Skeletal muscle cell (primary cell): ENCODE results near the gene FAAH.
A peak's percentile ranks its signal among the peaks of the same experiment; 100 is the strongest.
"Not testable (repeated sequence)": the region's sequence is repeated elsewhere in the genome, so short reads cannot be mapped to it uniquely, and the experiment has no call there.

Experiments
- DNase-seq: peaks from one replicate; pipeline ENCODE4 v3.0.0-alpha.2; 2010; ENCODE audit warnings: low read depth
- H3K4me3 ChIP-seq: 2 replicates; pipeline ENCODE4 v1.5.1; 2011; ENCODE audit warnings: low read depth, mild to moderate bottlenecking, control low read depth, low read length, moderate library complexity

FAAH gene

DNA sequence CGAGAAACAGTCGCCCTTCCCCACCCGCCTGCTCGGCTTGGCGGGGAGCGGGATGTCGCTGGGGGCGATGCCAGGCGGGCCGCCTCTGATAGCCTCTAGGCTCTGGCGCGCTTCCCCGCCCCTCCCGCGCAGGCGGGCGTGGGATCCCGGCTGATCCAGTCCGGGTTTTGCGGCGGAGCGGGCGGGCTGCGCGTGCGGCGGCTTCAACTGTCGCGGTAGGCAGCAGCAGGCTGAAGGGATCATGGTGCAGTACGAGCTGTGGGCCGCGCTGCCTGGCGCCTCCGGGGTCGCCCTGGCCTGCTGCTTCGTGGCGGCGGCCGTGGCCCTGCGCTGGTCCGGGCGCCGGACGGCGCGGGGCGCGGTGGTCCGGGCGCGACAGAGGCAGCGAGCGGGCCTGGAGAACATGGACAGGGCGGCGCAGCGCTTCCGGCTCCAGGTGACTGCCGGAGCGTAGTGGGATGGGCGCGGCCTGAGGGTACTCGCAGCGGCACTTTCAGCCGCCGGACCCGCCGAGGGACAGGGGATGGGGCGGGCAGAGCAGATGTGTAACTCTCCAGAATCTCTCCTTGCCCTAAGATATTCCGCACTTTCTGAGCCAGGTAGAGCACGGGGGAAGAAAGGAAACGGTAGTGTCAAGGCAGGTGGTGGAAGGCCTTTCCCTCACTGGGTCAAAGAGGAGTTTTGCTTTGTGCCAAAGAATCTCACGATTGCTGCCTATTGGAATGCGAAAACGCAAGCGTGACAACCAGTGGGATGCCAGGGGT lies at the start of gene FAAH:
Gene FAAH, plus strand, starts transcription at position 210 of the 764 bp plus-strand sequence. Its CDS starts 32 bp downstream, at position 242.
- no peak for DNase-seq

DNA sequence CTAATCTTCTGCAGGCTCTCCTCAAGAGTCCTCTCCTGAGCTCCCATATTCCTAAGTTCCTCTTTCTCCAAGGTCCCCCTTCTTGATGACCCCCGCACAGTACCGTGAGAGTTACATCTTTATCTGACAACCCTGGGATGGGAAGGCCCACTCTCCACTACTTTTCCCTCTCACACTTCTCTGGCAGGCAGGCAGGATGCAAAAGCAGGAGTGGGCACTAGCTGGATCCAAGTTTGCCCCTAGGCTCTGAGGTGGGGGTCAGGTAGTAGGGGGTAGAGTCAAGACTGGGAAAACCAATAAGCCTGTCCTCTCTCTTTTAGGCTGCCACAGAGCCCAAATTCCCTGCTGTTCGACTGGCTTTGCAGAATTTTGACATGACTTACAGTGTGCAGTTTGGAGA lies 49.6 kb upstream of the FAAH start:
- no peak overlapping the region for H3K4me3 ChIP-seq
- no peak for DNase-seq

More for the DNA sequence above, at the start of gene FAAH:
- peak within 1 kb of the TSS; percentile 29 for H3K4me3 ChIP-seq

DNA sequence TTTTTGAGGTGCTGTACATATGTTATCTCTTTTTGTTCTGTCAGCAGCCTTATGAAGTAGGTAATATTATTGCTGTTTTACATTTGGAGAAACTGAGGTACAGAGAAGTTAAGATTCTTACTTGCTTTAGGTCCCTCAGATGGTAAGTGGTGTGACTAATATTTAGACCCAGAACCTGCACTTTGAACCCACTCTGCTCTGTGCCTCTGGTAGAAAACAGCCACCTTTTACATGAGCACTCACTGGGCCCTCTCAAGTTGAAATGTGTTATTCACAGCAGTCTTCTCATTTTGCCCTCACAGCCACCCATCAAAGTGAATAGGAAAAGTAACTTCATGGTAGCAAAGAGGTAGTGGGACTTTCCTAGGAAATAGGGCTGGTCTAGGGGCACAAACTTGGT lies 48.8 kb upstream of the FAAH start:
- DNase-seq = no peak
- H3K4me3 ChIP-seq = no peak overlapping the region

DNA sequence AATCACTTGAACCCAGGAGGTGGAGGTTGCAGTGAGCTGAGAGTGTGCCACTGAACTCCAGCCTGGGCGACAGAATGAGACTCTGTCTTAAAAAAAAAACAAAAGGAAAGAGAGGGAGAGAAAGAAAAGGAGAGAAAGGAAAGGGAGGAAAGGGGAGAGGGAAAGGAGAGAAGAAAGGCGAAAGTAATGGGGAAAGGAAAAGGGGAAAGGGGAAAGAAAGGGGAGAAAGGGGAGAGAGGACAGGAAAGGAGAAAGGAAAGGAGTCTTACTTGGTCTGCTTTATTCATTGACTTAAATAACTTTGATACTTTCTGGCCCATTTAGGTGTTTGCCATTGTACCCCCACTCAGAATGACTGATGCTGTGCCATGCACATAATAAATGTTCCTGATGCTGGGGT lies 41.8 kb upstream of the FAAH start:
- DNase-seq = no peak
- H3K4me3 ChIP-seq = no peak overlapping the region

DNA sequence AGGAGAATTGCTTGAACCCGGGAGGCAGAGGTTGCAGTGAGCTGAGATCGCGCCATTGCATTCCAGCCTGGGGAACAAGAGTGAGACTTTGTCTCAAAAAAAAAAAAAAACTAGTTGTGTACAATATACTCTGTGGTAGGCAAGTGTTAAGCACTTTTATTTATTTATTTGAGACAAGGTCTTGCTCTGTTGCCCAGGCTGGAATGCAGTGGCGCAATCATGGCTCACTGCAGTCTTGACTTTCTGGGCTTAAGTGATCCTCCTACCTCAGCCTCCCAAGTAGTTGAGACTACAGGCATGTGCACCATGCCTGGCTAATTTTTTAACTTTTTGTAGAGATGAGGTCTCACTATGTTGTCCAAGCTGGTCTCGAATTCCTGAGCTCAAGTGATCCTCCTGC lies 38.2 kb upstream of the FAAH start:
- not testable (repeated sequence) for H3K4me3 ChIP-seq

DNA sequence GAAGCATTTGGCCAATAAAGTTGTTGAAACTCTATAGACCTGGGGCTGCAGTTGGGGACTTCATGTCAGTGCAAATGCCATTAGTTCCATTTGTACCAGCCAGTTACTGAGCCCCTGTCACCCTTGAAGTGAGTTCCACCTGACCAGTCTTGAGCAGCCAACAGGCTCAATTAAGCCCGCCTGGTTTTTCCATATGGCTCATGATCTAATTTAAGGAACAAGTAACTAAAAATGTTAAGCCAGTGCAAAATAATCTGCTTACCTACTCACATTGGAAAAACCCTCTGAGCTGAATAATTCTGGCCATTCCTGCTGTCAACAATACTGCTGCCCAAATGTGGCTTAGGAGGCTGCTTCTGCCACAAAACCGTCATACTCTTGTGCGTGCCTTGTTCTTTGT lies 32.0 kb upstream of the FAAH start:
- H3K4me3 ChIP-seq = no peak overlapping the region
- no peak for DNase-seq

More for the DNA sequence above, 38.2 kb upstream of the FAAH start:
- not testable (repeated sequence) for DNase-seq

DNA sequence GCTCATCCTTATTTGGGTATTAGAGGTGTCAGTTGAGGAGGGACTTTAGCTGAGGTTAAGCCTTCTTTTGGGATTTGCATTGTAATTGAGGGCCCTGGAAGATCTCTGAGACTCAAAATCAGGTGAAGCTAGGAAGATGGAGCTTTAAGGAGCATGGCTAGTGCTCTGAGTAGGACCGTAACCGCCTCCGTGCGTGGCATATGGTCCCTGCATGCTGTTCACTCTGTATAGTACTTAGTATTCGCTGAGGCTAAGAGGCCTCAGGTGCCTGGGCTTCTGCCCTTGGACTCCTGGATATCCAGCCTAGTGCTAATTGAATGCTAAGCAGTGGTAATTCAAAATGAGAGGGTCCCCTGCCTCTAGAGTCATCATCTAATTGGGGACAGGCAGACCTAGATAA lies 31.0 kb upstream of the FAAH start:
- H3K4me3 ChIP-seq = no peak overlapping the region
- no peak for DNase-seq

DNA sequence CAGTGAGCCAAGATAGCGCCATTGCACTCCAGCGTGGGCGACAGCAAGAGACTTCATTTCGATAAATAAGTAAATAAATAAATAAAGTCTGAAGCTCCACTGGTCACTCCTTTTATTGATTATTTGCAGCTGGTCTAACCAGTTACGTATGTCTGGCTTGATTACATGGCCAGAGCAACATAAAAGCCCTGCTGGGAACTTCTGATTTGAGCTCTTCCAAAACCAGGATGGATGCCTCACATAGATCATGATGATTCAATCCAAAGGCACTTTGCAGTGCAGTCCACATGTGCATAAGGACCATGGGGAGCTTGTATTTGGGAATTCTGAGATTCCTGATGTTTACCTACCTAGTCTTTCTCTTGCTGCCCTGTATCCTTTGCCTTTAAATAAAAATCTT lies 29.5 kb upstream of the FAAH start:
- DNase-seq = no peak

DNA sequence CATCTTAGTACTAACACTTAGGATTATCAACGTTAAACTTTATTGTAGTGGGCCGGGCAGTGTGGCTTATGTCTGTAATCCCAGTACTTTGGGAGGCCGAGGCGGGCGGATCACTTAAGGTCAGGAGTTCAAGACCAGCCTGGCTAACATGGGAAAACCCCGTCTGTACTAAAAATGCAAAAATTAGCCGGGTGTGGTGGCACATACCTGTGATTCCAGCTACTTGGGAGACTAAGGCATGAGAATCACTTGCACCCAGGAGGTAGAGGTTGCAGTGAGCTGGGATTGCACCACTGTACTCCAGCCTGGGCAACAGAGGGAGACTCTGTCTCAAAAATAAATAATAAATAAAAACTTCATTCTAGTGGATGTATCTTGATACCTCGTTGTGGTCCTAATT lies 28.3 kb upstream of the FAAH start:
- not testable (repeated sequence) for H3K4me3 ChIP-seq, DNase-seq

More for the DNA sequence above, 29.5 kb upstream of the FAAH start:
- no peak overlapping the region for H3K4me3 ChIP-seq

DNA sequence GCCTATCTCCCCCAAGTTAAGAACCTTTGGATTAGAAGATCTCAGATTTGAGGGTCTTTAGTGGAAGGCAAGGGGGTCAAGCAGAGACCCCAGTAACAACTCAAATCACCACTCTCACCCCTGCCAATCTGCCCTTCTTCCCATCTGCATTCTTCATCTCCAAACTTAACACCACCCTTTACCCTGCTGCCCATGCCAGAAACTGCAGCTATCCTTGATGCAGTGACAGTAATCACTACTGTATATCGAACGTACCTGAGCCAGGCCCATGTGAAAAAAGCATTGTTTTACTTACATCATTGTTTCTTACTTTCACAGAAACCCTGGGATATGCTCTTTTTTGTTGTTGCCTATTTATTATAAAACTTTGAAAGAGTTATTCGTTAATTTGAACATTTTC lies 27.0 kb upstream of the FAAH start:
- no peak for DNase-seq
- H3K4me3 ChIP-seq = no peak overlapping the region

DNA sequence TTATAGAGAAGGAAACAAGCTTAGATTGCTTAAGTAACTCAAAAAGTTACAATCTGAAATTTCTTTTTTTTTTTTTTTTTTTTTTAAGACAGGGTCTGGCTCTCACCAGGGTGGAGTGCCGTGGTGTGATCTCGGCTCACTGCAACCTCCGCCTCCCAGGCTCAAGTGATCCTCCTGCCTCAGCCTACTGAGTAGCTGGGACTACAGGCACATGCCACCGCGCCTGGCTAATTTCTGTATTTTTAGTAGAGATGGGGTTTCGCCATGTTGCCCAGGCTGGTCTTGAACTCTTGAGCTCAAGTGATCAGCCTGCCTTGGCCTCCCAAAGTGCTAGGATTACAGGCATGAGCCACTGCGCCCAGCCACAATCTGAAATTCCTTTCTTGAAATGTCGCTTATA lies 26.4 kb upstream of the FAAH start:
- not testable (repeated sequence) for DNase-seq, H3K4me3 ChIP-seq

DNA sequence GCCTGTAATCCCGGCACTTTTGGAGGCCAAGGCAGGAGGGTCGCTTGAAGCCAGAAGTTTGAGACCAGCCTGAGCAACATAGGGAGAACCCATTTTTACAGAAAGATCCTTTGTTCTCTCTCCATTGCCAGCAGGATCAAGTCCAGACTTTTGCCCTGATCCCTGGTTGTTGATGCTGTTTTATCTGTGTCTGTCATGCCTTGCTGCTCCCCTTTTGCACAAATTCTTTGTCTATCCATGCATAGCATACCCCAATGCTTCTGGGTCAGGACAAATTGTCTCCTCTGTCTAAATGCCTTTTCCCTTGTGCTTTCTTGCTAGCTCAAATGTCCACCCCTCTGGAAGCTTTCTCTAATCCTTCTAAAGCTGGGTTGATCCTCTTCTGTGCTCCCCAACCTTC lies 25.3 kb upstream of the FAAH start:
- no peak for DNase-seq
- no peak overlapping the region for H3K4me3 ChIP-seq

DNA sequence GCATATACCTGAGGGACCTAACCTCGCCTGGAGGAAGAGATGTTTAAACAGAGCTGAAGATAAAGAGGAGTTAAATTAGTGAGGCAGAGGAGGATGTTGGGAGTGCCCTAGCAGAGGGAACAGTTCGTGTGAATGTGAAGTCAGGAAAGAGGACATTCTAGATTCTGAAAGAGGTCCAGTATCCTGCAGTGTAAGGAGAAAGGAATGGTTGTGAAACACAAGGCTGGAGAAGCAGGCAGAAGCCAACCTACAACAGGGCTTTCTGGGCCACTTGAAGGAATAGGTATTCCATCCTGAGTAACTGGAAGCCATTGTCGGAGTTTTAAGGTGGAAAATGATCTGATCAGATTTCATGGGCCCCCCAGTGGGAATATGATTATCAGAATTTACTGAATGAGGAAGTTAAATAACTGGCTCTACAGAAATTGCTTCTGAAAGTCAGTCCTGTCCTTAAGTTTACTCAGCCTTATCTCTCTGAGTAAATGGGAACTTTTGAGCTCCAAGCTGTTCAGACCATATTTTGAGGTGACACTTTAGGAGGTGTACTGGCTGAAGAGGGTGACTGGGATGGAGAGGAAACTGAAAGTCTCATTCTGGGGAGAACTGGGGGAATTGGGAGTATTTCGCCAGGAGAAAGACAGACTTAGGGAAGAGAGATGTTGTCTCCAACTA lies 24.4 kb upstream of the FAAH start:
- no peak overlapping the region for H3K4me3 ChIP-seq

DNA sequence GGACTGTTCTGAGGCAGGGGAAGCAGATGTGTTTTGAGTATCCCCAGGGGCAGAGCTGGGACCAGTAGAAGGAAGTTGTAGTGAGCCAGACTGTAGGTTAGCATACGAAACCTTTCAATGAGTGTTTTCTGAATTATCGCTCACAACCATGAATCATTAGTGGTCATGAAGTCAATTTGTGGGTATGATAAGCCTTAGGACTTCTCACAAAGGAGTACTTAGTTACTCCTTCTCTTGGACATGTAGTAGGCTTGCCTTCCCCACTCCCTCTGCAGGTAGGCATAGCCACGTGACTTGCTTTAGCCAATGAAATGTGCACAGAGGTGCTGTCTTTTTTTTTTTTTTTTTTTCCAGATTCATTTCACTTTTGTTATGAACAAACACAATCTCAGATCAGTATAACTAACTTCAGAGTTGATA lies 23.9 kb upstream of the FAAH start:
- no peak for DNase-seq
- H3K4me3 ChIP-seq = no peak overlapping the region

More for the DNA sequence above, 24.4 kb upstream of the FAAH start:
- no peak for DNase-seq

DNA sequence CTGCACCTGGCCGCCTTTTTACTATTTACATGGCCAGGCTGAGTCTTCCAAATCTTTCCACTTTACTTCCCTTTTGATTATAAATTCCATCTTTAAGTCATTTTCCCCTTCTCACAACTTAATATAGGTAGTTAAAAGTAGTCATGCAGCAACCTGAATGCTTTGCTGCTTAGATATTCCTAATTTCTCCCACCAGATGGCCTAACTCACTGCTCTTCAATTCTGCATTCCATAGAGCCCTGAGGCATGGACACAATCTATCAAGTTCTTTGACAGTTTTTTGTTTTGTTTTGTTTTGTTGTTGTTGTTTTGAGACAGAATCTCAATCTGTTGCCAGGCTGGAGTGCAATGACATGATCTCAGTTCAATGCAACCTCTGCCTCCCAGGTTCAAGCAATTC lies 21.7 kb upstream of the FAAH start:
- H3K4me3 ChIP-seq = no peak overlapping the region
- no peak for DNase-seq

DNA sequence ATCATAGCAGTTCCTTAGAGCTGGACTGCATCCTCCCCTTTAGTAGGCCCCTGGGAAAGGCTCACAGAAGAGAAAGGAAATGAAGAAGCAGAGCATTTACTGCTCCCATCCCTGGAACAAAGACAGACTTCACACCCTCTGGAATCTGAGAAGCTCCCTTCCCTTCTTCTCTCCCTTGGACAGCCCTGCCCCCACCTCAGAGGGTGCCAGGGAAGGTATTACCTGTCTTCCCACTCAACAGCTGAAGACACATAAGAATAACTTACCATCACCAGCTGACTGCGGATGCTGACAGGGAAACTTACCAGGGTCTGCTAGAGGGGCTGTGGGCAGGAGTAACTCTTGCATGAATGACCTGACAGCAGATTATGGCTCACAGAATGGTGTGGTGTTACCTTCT lies 14.1 kb upstream of the FAAH start:
- DNase-seq = no peak
- no peak overlapping the region for H3K4me3 ChIP-seq

DNA sequence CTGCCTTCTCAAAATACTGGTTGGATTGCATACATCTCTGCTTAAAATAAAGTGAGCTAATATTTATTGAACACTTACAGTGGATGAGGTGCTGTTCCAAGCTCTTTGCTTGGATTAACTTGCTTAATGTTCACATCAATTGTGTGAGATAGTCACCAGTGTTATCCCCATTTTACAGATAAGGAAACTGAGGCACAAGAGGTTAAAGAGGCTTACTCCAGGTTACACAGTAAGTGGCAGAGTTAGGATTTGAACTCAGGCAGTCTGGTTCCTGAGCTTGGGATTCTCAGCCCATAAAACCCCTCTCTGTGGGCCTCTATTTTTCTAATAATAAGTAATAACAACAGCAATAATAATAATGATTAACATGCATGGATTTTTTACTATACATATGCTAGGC lies 13.6 kb upstream of the FAAH start:
- no peak overlapping the region for H3K4me3 ChIP-seq
- DNase-seq = no peak

DNA sequence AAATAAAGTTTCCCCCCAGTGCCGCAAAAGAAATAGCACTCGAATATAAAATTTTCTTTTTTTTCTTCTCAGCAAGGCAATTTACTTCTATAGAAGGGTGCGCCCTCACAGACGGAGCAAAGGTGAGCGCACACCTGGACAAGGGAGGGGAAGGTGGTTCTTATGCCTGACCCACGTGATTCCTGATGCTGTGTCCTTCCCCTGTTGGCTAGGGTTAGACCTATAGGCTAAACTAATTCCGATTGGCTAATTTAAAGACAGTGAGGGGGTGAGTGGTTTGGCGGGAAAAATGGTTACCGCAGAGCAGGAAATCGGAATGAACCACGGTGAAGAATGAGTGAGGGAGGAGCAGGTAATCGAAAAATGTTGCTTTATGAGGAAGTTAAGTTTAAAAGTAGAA lies 607 bp upstream of the FAAH start:
- no peak for DNase-seq
- H3K4me3 ChIP-seq = no peak overlapping the region

DNA sequence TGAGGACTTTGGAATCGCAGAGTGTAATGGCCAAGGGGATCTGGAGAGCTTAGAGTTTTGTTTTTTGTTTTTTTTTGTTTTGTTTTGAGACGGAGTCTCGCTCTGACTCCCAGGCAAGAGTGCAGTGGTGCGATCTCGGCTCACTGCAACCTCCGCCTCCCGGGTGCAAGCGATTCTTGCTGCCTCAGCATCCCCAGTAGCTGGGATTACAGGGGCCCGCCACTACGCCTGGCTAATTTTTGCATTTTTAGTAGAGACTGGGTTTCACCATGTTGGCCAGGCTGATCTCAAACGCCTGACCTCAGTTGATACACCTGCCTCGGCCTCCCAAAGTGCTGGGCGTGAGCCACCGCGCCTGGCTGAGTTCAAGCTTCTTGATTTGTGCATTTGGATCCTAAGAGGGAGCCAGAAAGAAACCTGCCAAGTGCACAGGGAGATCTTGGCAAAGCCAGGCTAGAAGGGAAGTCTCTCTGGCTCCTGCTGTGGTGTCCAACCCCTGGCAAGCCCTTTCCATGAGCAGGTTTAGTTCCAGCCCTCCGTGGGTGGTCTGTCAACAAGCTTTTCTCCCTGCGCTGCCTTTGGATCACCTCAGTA lies 852 bp downstream of the FAAH start:
- no peak for DNase-seq
- H3K4me3 ChIP-seq = no peak overlapping the region

DNA sequence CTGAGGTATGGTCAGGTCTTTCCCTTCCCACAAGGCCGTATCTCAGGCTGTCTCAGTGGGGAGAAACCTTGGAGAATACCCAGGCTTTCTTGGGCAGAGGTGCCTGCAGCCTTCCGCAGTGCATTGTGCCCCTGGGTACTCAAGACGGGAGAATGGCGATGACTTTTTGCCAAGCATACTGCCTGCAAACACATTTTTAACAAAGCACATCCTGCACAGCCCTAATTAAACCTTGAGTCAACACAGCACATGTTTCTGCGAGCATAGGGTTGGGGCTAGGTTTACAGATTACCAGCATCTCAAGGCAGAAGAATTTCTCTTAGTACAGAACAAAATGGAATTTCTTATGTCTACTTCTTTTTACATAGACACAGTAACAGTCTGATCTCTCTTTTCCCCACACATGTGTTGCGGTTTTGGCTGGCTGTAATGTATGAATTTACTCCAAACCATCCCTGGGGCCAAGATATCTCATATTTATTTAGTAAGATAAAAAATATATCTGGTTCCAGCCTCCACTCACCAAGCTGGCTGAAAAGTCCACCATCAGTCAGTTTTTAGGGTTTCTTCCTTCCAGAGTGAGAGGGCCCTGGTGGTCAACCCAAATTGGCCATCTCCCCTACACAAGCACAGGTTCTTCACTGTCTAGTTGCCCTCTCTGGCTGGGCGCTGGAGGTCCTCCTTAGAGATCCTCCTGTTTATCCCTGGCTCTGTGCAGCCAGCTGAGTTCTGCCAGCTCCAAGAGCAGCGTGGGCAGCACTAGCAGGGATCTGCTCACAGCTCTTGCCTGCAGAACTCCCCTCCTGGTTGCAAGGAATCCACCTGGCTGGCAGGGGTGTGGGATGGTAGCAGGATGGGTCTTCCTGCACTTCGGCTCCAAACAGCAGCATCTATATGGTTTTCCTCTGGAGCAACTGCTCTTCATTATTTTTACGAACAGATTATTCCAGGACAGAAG lies 2.6 kb downstream of the FAAH start:
- H3K4me3 ChIP-seq = no peak overlapping the region
- DNase-seq = no peak
